ENCODE measurements around the gene OR1A2. TPM values are rescaled to one million over a fixed set of nuclear protein-coding genes. Genes with fewer than 3 reads are reported as not detected.
"Not testable (repeated sequence)": the region's sequence is repeated elsewhere in the genome, so short reads cannot be mapped to it uniquely, and the experiment has no call there.

The OR1A2 gene
- total and polyA plus RNA-seq, 9 donors, result not detected

- Histone ChIP-seq H3K36me3 (no peaks in the 10 kb centered on the region), H3K9me3 (no peaks in the 10 kb centered on the region), H3K4me3 (no peak within 1 kb of the TSS), H3K27me3 (no peaks in the 10 kb centered on the region), H3K27ac (no peak within 1 kb of the TSS), H3K4me1 (ENCODE audit: insufficient read depth) (no peaks in the 10 kb centered on the region)
- TF ChIP-seq POLR2A (IDR thresholded peaks at IDR 0.05), result no peak
- no peak for TF ChIP-seq CTCF (IDR thresholded peaks at IDR 0.05)
- no peak for TF ChIP-seq EP300 (IDR thresholded peaks at IDR 0.05)
- intact Hi-C loops (cut with DNase I), result no loop called here
- 60 to 65% (median 60%) methylated on average over 7 of the region's 7 CpGs for WGBS, 3 donors
- no peak for DNase-seq
Measured at GRCh38 chr17:3207367-3207766, 10.0 kb downstream of the OR1A2 start, which contains the start of gene OR1A1. OR1A1 (plus strand) TSS chr17:3207667; CDS start chr17:3215621, 7,954 bp downstream.

DNA sequence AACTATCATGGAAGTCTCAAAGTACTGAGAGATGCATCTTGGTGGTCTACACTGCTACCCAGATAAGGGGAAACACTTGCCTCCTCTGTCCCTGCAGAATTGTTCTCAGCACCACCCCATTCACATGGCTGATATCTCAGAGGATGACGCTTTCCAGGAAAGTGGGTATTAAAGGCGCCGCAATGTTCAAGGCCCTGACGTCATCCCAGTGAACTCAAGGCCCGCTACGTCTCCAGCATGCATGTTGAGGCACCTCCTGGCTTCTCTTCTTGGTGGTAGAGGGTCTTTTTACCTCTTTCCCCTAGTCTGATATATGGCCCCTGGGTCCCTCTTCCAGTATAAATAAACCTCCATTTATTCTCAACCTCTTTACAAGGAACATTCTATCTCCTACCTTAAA, 11.2 kb downstream of the OR1A2 start:
- H3K4me1 ChIP-seq (ENCODE audit: insufficient read depth), result no peaks in the 10 kb centered on the region
- 74 to 82% (median 77%) methylated on average over 6 of the region's 6 CpGs for WGBS, 3 donors
- H3K9me3 ChIP-seq, result no peaks in the 10 kb centered on the region
- H3K27ac ChIP-seq, result no peak overlapping the region
- TF ChIP-seq EP300 (IDR thresholded peaks at IDR 0.05), result no peak
- no peak for TF ChIP-seq CTCF (IDR thresholded peaks at IDR 0.05)
- no peak for TF ChIP-seq POLR2A (IDR thresholded peaks at IDR 0.05)
- intact Hi-C loops (cut with DNase I), result no loop called here
- DNase-seq, result no peak
- H3K27me3 ChIP-seq, result no peaks in the 10 kb centered on the region
- no peaks in the 10 kb centered on the region for H3K36me3 ChIP-seq
- H3K4me3 ChIP-seq, result no peak overlapping the region

DNA sequence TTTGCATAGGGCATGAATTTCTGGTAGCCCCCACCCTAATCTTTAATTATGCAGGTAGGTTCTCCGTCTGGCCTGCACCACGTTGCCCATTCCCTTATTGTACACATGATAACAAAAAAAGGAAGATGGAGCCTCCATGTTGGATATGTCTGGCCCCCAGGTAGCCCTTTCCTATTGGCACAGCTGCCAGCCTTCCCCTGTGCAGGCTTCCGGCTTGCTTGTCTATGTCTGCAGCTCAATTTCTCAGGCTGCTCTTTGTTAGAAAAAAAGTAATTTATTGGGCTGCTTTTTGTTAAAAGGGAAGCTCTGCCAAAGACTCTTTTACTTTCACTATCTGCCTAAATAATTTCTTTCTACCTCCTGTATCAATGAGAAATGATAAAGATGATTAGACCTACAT, 15.7 kb downstream of the OR1A2 start:
- 75 to 80% (median 76%) methylated on average over 3 of the region's 3 CpGs for WGBS, 3 donors
- TF ChIP-seq POLR2A (IDR thresholded peaks at IDR 0.05), result no peak
- TF ChIP-seq CTCF (IDR thresholded peaks at IDR 0.05), result no peak
- TF ChIP-seq EP300 (IDR thresholded peaks at IDR 0.05), result no peak
- H3K4me3 ChIP-seq, result no peak overlapping the region
- no peak for DNase-seq
- no peak overlapping the region for H3K27ac ChIP-seq
- intact Hi-C loops (cut with DNase I), result no loop called here
- H3K27me3 ChIP-seq, result no peaks in the 10 kb centered on the region
- no peaks in the 10 kb centered on the region for H3K4me1 ChIP-seq (ENCODE audit: insufficient read depth)
- no peaks in the 10 kb centered on the region for H3K36me3 ChIP-seq
- H3K9me3 ChIP-seq, result no peaks in the 10 kb centered on the region

- TF ChIP-seq POLR2A (IDR thresholded peaks at IDR 0.05) (no peak), CTCF (IDR thresholded peaks at IDR 0.05) (no peak), EP300 (IDR thresholded peaks at IDR 0.05) (no peak)
- Histone ChIP-seq H3K36me3 (no peaks in the 10 kb centered on the region), H3K4me1 (ENCODE audit: insufficient read depth) (no peaks in the 10 kb centered on the region), H3K27ac (no peak overlapping the region), H3K27me3 (no peaks in the 10 kb centered on the region), H3K4me3 (no peak overlapping the region), H3K9me3 (no peaks in the 10 kb centered on the region)
- DNase-seq, result no peak
- 51 to 59% (median 55%) methylated on average over 6 of the region's 6 CpGs for WGBS, 3 donors
- intact Hi-C loops (cut with DNase I), result no loop called here
Measured at GRCh38 chr17:3213587-3213986, 16.3 kb downstream of the OR1A2 start.

- intact Hi-C loops (cut with DNase I); DNase-seq; H3K4me3 ChIP-seq; H3K27me3 ChIP-seq; H3K27ac ChIP-seq; H3K9me3 ChIP-seq; H3K4me1 ChIP-seq (ENCODE audit: insufficient read depth); H3K36me3 ChIP-seq: not testable (repeated sequence)
- 53 to 61% (median 57%) methylated on average over 3 of the region's 3 CpGs for WGBS, 3 donors
Measured at GRCh38 chr17:3219978-3220377, 22.7 kb downstream of the OR1A2 start.
